ENCODE data around the gene KRT6C.

- no peak for TF ChIP-seq POLR2A (IDR thresholded peaks at IDR 0.05)
- TF ChIP-seq CTCF (IDR thresholded peaks at IDR 0.05 in 4 of 5, conservative IDR thresholded peaks at IDR 0.05 in 1 of 5), result no peak
Measured at GRCh38 chr12:52438305-52439301, 35.0 kb downstream of the KRT6C start.

All from gastrocnemius medialis (tissue), 4 donors.